Caco-2 (cell line): ENCODE results near the gene CHCHD6. TPM values are rescaled to one million over a fixed set of nuclear protein-coding genes. Genes with fewer than 3 reads are reported as not detected.

Experiments used
- BruUV-seq: library from RNA; stranded (reverse); fragments of 400-500 nt; replicated peaks from 2 replicates; lab custom pipeline; 2021; lab: Mats Ljungman, UMichigan
- CTCF ChIA-PET: fragments of 300-600 bp; sonication (Branson Sonifier 250); formaldehyde crosslinking; loops from one replicate; lab custom pipeline; 2022; ENCODE audit warnings: antibody characterized with exemption; lab: Charles Lee
- POLR2A ChIA-PET: fragments of 300-600 bp; sonication (Branson Sonifier 250); formaldehyde crosslinking; loops from one replicate; lab custom pipeline; 2022; ENCODE audit warnings: antibody characterized with exemption; lab: Charles Lee
- DNase-seq, 2 experiments: peaks; one replicate each; pipeline versions ENCODE4 v3.0.0 to v3.0.0-alpha.2; 2020 to 2022
- H3K27me3 ChIP-seq: replicated peaks from 2 replicates; pipeline ENCODE4 v1.6.0; 2011; ENCODE audit warnings: low read length; ENCODE audit not compliant: control insufficient read depth, insufficient read depth
- H3K36me3 ChIP-seq: 2 replicates; pipeline ENCODE4 v1.5.1; 2011; ENCODE audit warnings: low read length; ENCODE audit not compliant: control insufficient read depth, insufficient read depth
- H3K4me1 ChIP-seq: fragments of 250-450 bp; sonication (Bioruptor Pico); 2 replicates; pipeline ENCODE4 v1.5.1; 2020; ENCODE audit warnings: mild to moderate bottlenecking
- H3K4me3 ChIP-seq: 2 replicates; pipeline ENCODE4 v1.5.1; 2011; ENCODE audit warnings: low read depth, mild to moderate bottlenecking, control low read depth, low read length
- H3K9me3 ChIP-seq: fragments of 250-450 bp; sonication (Bioruptor Pico); 2 replicates; pipeline ENCODE4 v1.5.1; 2020; ENCODE audit warnings: mild to moderate bottlenecking, moderate library complexity
- H3K27ac Mint-ChIP-seq: one replicate; pipeline ENCODE4 v1.8.0; 2022; ENCODE audit warnings: mixed read lengths; ENCODE audit not compliant: unreplicated experiment
- H3K27me3 Mint-ChIP-seq: one replicate; pipeline ENCODE4 v1.8.0; 2022; ENCODE audit warnings: mixed read lengths; ENCODE audit not compliant: insufficient read depth, unreplicated experiment
- H3K36me3 Mint-ChIP-seq: one replicate; pipeline ENCODE4 v1.8.0; 2022; ENCODE audit warnings: mild to moderate bottlenecking, mixed read lengths; ENCODE audit not compliant: insufficient read depth, unreplicated experiment
- H3K4me1 Mint-ChIP-seq: one replicate; pipeline ENCODE4 v1.8.0; 2022; ENCODE audit warnings: low read depth, mixed read lengths; ENCODE audit not compliant: unreplicated experiment
- H3K4me3 Mint-ChIP-seq: one replicate; pipeline ENCODE4 v1.8.0; 2022; ENCODE audit warnings: mild to moderate bottlenecking, moderate library complexity, mixed read lengths; ENCODE audit not compliant: unreplicated experiment
- H3K9me3 Mint-ChIP-seq: one replicate; pipeline ENCODE4 v1.8.0; 2022; ENCODE audit warnings: mixed read lengths; ENCODE audit not compliant: unreplicated experiment
- intact Hi-C: fragments of 100-400 bp; cut with micrococcal nuclease; formaldehyde crosslinking; loops from one replicate; pipeline ENCODE4 v1.10.0; 2022; ENCODE audit not compliant: unreplicated experiment
- total RNA-seq: library from RNA; stranded (reverse); gene quantifications from 2 replicates; pipeline ENCODE4 v1.2.3, GENCODE V29; 2022
- TF ChIP-seq, protein P1 (sequence below), 2 experiments: fragments of 200-600 bp in 1 of 2; IDR thresholded peaks; 1 replicate in 1 of 2; 2 replicates in 1 of 2; pipeline versions ENCODE4 v1.5.1 to v1.8.0; 2011 to 2022; ENCODE audit warnings: antibody characterized with exemption in 1 of 2, control low read depth in 1 of 2, inconsistent platforms in 1 of 2, low read depth in 1 of 2, low read length in 1 of 2, mild to moderate bottlenecking in 1 of 2, moderate library complexity in 1 of 2; ENCODE audit not compliant: insufficient read depth in 1 of 2, severe bottlenecking in 1 of 2, unreplicated experiment in 1 of 2

CHCHD6 gene
- total RNA-seq, 1 experiment from 2014 or later, result 49.5 TPM

- Mint-ChIP-seq H3K27me3 (no peaks in the 10 kb centered on the region), H3K9me3 (no peaks in the 10 kb centered on the region), H3K36me3 (no peaks in the 10 kb centered on the region), H3K27ac (no peak overlapping the region), H3K4me3 (no peak overlapping the region), H3K4me1 (no peaks in the 10 kb centered on the region)
- ChIA-PET POLR2A (no interaction called here), CTCF (no interaction called here)
- H3K4me1 ChIP-seq, result no peaks in the 10 kb centered on the region
- DNase-seq, result no peak
- no peaks in the 10 kb centered on the region for H3K9me3 ChIP-seq
- H3K4me3 ChIP-seq, result no peak overlapping the region
- no peaks in the 10 kb centered on the region for H3K27me3 ChIP-seq
- no peaks in the 10 kb centered on the region for H3K36me3 ChIP-seq
- no TSS peak for BruUV-seq
- TF ChIP-seq, protein P1, sequence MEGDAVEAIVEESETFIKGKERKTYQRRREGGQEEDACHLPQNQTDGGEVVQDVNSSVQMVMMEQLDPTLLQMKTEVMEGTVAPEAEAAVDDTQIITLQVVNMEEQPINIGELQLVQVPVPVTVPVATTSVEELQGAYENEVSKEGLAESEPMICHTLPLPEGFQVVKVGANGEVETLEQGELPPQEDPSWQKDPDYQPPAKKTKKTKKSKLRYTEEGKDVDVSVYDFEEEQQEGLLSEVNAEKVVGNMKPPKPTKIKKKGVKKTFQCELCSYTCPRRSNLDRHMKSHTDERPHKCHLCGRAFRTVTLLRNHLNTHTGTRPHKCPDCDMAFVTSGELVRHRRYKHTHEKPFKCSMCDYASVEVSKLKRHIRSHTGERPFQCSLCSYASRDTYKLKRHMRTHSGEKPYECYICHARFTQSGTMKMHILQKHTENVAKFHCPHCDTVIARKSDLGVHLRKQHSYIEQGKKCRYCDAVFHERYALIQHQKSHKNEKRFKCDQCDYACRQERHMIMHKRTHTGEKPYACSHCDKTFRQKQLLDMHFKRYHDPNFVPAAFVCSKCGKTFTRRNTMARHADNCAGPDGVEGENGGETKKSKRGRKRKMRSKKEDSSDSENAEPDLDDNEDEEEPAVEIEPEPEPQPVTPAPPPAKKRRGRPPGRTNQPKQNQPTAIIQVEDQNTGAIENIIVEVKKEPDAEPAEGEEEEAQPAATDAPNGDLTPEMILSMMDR (IDR thresholded peaks at IDR 0.05; ENCODE audit: insufficient read depth in 1 of 2, low read depth in 1 of 2, low read length in 1 of 2, severe bottlenecking in 1 of 2, unreplicated experiment in 1 of 2), result no peak
- intact Hi-C loops, result no loop called here
Observed at GRCh38 chr3:126951561-126951960, 247.5 kb downstream of the CHCHD6 start.

- intact Hi-C loops, result no loop called here
- H3K9me3 ChIP-seq, result no peaks in the 10 kb centered on the region
- Mint-ChIP-seq H3K36me3 (no peaks in the 10 kb centered on the region), H3K4me1 (no peaks in the 10 kb centered on the region), H3K27me3 (no peaks in the 10 kb centered on the region), H3K4me3 (no peak overlapping the region), H3K27ac (no peak overlapping the region), H3K9me3 (no peaks in the 10 kb centered on the region)
- H3K36me3 ChIP-seq, result no peaks in the 10 kb centered on the region
- ChIA-PET POLR2A (no interaction called here), CTCF (no interaction called here)
- DNase-seq, result no peak
- no peaks in the 10 kb centered on the region for H3K4me1 ChIP-seq
- H3K4me3 ChIP-seq, result no peak overlapping the region
- no peaks in the 10 kb centered on the region for H3K27me3 ChIP-seq
- TF ChIP-seq, protein P1 (IDR thresholded peaks at IDR 0.05; ENCODE audit: insufficient read depth in 1 of 2, low read depth in 1 of 2, low read length in 1 of 2, severe bottlenecking in 1 of 2, unreplicated experiment in 1 of 2), result no peak
- no TSS peak for BruUV-seq
Observed at GRCh38 chr3:126952261-126952982, 248.4 kb downstream of the CHCHD6 start.

DNA sequence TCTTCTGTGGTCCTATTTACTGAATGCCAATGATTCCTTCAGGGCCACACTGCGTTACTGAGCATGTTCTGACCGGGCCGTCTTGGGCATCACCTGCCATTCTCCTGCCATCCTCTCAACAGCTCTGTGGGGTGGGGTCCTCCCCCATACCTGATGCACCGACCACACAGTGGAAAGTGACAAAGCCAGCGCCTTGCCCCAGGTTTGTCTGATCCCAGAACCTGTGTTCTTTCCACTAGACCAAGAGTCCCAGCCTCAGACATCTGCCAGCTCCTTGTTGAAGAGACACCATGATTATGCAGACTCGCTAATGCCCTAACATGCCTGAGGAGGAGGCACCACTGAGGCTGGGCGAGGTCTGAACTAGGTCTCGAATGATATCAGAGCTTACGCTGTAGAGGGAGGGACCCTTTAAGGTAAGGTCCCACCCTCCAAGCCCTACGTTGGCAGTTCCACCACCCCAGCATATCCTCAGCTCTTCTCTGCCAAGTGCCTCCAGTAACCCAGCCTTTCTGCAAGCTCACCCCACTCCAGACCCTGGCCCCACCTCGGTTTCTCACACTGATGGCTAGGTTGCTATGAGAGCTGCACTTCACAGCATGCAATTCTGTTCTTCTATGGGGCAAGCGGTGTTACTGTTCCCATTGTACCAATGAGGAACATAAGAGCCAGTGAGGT lies 249.1 kb downstream of the CHCHD6 start:
- H3K4me3 ChIP-seq, result no peak overlapping the region
- H3K27me3 ChIP-seq, result no peaks in the 10 kb centered on the region
- no peaks in the 10 kb centered on the region for H3K9me3 Mint-ChIP-seq
- no peak overlapping the region for H3K27ac Mint-ChIP-seq
- no peaks in the 10 kb centered on the region for H3K36me3 Mint-ChIP-seq
- no peak for DNase-seq
- no peaks in the 10 kb centered on the region for H3K36me3 ChIP-seq
- ChIA-PET POLR2A (no interaction called here), CTCF (no interaction called here)
- no peaks in the 10 kb centered on the region for H3K4me1 ChIP-seq
- intact Hi-C loops, result no loop called here
- no peak overlapping the region for H3K4me3 Mint-ChIP-seq
- H3K9me3 ChIP-seq, result no peaks in the 10 kb centered on the region
- H3K4me1 Mint-ChIP-seq, result no peaks in the 10 kb centered on the region
- no TSS peak for BruUV-seq
- TF ChIP-seq, protein P1 (IDR thresholded peaks at IDR 0.05; ENCODE audit: insufficient read depth in 1 of 2, low read depth in 1 of 2, low read length in 1 of 2, severe bottlenecking in 1 of 2, unreplicated experiment in 1 of 2), result no peak
- no peaks in the 10 kb centered on the region for H3K27me3 Mint-ChIP-seq
